Kidney (tissue), 14 donors: Measurements from ENCODE around the gene NR2F2. TPM values are rescaled to one million over a fixed set of nuclear protein-coding genes. Genes with fewer than 3 reads are reported as not detected.

Experiments used
- DNase-seq, 5 donors: peaks; one replicate each; pipeline ENCODE4 v3.0.0-alpha.2; 2013 to 2020
- FAIRE-seq: peaks from 2 replicates; lab custom pipeline; 2012; peaks lifted over from hg19 to GRCh38; lab: Jason Lieb, UNC
- H3K27ac ChIP-seq, 2 donors: one replicate each; pipeline ENCODE4 v1.7.0; 2013; ENCODE audit warnings: low read depth in 2 of 2, low read length in 2 of 2, inconsistent platforms in 1 of 2
- H3K27me3 ChIP-seq: one replicate; pipeline ENCODE4 v1.7.1; 2013; ENCODE audit warnings: low read length, inconsistent platforms; ENCODE audit not compliant: control insufficient read depth, insufficient read depth
- H3K36me3 ChIP-seq, 3 donors: one replicate each; pipeline versions ENCODE4 v1.7.0 to v1.7.1; 2013; ENCODE audit warnings: low read length in 3 of 3, control low read depth in 1 of 3, inconsistent platforms in 1 of 3; ENCODE audit not compliant: insufficient read depth in 3 of 3, control insufficient read depth in 2 of 3
- H3K4me1 ChIP-seq, 3 donors: one replicate each; pipeline versions ENCODE4 v1.7.0 to v1.7.1; 2013; ENCODE audit warnings: low read length in 3 of 3, inconsistent platforms in 1 of 3, low read depth in 1 of 3; ENCODE audit not compliant: control insufficient read depth in 2 of 3, insufficient read depth in 2 of 3
- H3K4me3 ChIP-seq, 3 donors: one replicate each; pipeline versions ENCODE4 v1.7.0 to v1.8.1; 2013; ENCODE audit warnings: low read length in 3 of 3, control low read depth in 1 of 3, inconsistent platforms in 1 of 3
- H3K9ac ChIP-seq, 3 donors: one replicate each; pipeline versions ENCODE4 v1.7.0 to v1.7.1; 2013; ENCODE audit warnings: low read length in 3 of 3, control low read depth in 1 of 3, inconsistent platforms in 1 of 3
- H3K9me3 ChIP-seq, 3 donors: one replicate each; pipeline versions ENCODE4 v1.7.0 to v1.7.1; 2013; ENCODE audit warnings: low read length in 3 of 3, control low read depth in 1 of 3, inconsistent platforms in 1 of 3; ENCODE audit not compliant: control insufficient read depth in 2 of 3, insufficient read depth in 1 of 3
- CTCF ChIP-seq: IDR thresholded peaks from 3 replicates; pipeline ENCODE4 v1.5.1; 2012; ENCODE audit warnings: mild to moderate bottlenecking, moderate library complexity, borderline replicate concordance; ENCODE audit not compliant: insufficient read depth; ENCODE audit errors: extremely low read depth
- intact Hi-C: fragments of 100-400 bp; cut with DNase I; formaldehyde crosslinking; loops from one replicate; pipeline ENCODE4 v1.11.1; 2022
- polyA plus RNA-seq: library from polyadenylated mRNA; stranded (reverse); fragments of 350-450 nt; fragmentation: Illumina TruSeq; extraction: RNeasy Lipid Tissue Mini Kit (QIAGEN cat#74804); gene quantifications from one replicate; pipeline ENCODE4 v1.2.3, GENCODE V29; 2014; ENCODE audit warnings: low read depth, low replicate concordance; ENCODE audit not compliant: insufficient read depth
- total RNA-seq: library from RNA; stranded (reverse); fragmentation: NEBNext Ultra II Directional; extraction: Animal tissue kit (Norgen Biotek cat#: 25700); gene quantifications from one replicate; pipeline ENCODE4 v1.2.1, GENCODE V29; 2021
- donor health status: control.
- donor health status: control.
- donor health status: control.
- donor health status: control.
- donor health status: control.
- donor health status: DM: yes; HTN: yes; CAD: no.
- donor health status: Normal renal cell carcinoma (clear cell type).

NR2F2 gene
- total and polyA plus RNA-seq, 2 donors from 2014 or later = 42.5 to 191 TPM

- no peak for TF ChIP-seq CTCF
- H3K27ac ChIP-seq = no peak overlapping the region
- intact Hi-C loops = no loop called here
- no peaks in the 10 kb centered on the region for H3K36me3 ChIP-seq
- DNase-seq = no peak
- no peak for FAIRE-seq
- H3K9ac ChIP-seq = no peak overlapping the region
- peaks cover 0 to 10% (median 0%) of the 10 kb centered on the region in 3 donors for H3K9me3 ChIP-seq
- H3K4me3 ChIP-seq = no peak overlapping the region
- H3K4me1 ChIP-seq = no peaks in the 10 kb centered on the region
- no peaks in the 10 kb centered on the region for H3K27me3 ChIP-seq
Observed at GRCh38 chr15:96385195-96385594, 54.7 kb downstream of the NR2F2 start.

- no peaks in the 10 kb centered on the region for H3K36me3 ChIP-seq
- H3K4me3 ChIP-seq = no peak overlapping the region
- H3K27ac ChIP-seq = no peak overlapping the region
- H3K9ac ChIP-seq = no peak overlapping the region
- intact Hi-C loops = no loop called here
- H3K9me3 ChIP-seq = peaks cover 0 to 10% (median 0%) of the 10 kb centered on the region in 3 donors
- no peaks in the 10 kb centered on the region for H3K27me3 ChIP-seq
- DNase-seq (no peak), FAIRE-seq (no peak)
- TF ChIP-seq CTCF = no peak
- no peaks in the 10 kb centered on the region for H3K4me1 ChIP-seq
Observed at GRCh38 chr15:96388673-96389072, 58.2 kb downstream of the NR2F2 start.
